WTC11 (cell line): ENCODE measurements around the gene LILRA1.

Source experiments
- CREM ChIP-seq: sonication (generic); formaldehyde crosslinking; IDR thresholded peaks from 2 replicates; pipeline ENCODE4 v1.8.1; 2022; ENCODE audit warnings: mild to moderate bottlenecking, missing genetic modification reagents, moderate library complexity
- JUN ChIP-seq: sonication (generic); formaldehyde crosslinking; IDR thresholded peaks from 2 replicates; pipeline ENCODE4 v1.8.0; 2023; ENCODE audit warnings: mild to moderate bottlenecking, missing genetic modification reagents
- KAT7 ChIP-seq: sonication (generic); formaldehyde crosslinking; IDR thresholded peaks from 2 replicates; pipeline ENCODE4 v1.8.1; 2023; ENCODE audit warnings: missing genetic modification reagents, mild to moderate bottlenecking, borderline replicate concordance
- OVOL2 ChIP-seq: fragments of 250-450 bp; sonication (Bioruptor Pico); IDR thresholded peaks from 2 replicates; pipeline ENCODE4 v1.9.0; 2021; ENCODE audit warnings: mild to moderate bottlenecking, borderline replicate concordance
- SP1 ChIP-seq: sonication (generic); formaldehyde crosslinking; conservative IDR thresholded peaks from 2 replicates; pipeline ENCODE4 v1.8.1; 2022; ENCODE audit warnings: missing genetic modification reagents
- TP53 ChIP-seq: sonication (generic); formaldehyde crosslinking; IDR thresholded peaks from 2 replicates; pipeline ENCODE4 v1.8.1; 2023; ENCODE audit warnings: mild to moderate bottlenecking, missing genetic modification reagents
- ZBTB21 ChIP-seq: sonication (generic); formaldehyde crosslinking; IDR thresholded peaks from 2 replicates; pipeline ENCODE4 v1.8.1; 2023; ENCODE audit warnings: mild to moderate bottlenecking, missing genetic modification reagents, borderline replicate concordance
- ZNF138 ChIP-seq: sonication (generic); formaldehyde crosslinking; conservative IDR thresholded peaks from 2 replicates; pipeline ENCODE4 v1.8.1; 2022; ENCODE audit warnings: mild to moderate bottlenecking, moderate library complexity, missing genetic modification reagents
- TF ChIP-seq, protein P1 (sequence below): sonication (generic); formaldehyde crosslinking; IDR thresholded peaks from 2 replicates; pipeline ENCODE4 v1.8.1; 2023; ENCODE audit warnings: mild to moderate bottlenecking, missing genetic modification reagents, moderate library complexity
- TF ChIP-seq, protein P2 (sequence below): sonication (generic); formaldehyde crosslinking; conservative IDR thresholded peaks from 2 replicates; pipeline ENCODE4 v1.8.1; 2022; ENCODE audit warnings: mild to moderate bottlenecking, missing genetic modification reagents
- TF ChIP-seq, protein P3 (sequence below): fragments of 200-600 bp; IDR thresholded peaks from 2 replicates; pipeline ENCODE4 v1.8.0; 2022; ENCODE audit warnings: antibody characterized with exemption
- TF ChIP-seq, protein P4 (sequence below): sonication (generic); formaldehyde crosslinking; IDR thresholded peaks from 2 replicates; pipeline ENCODE4 v1.8.0; 2022; ENCODE audit warnings: mild to moderate bottlenecking, missing genetic modification reagents
- TF ChIP-seq, protein P5 (sequence below): sonication (generic); formaldehyde crosslinking; IDR thresholded peaks from 2 replicates; pipeline ENCODE4 v1.8.1; 2023; ENCODE audit warnings: mild to moderate bottlenecking, missing genetic modification reagents, moderate library complexity
- TF ChIP-seq, protein P6 (sequence below): sonication (generic); formaldehyde crosslinking; IDR thresholded peaks from 2 replicates; pipeline ENCODE4 v1.8.1; 2022; ENCODE audit warnings: low read depth, missing genetic modification reagents, borderline replicate concordance

DNA sequence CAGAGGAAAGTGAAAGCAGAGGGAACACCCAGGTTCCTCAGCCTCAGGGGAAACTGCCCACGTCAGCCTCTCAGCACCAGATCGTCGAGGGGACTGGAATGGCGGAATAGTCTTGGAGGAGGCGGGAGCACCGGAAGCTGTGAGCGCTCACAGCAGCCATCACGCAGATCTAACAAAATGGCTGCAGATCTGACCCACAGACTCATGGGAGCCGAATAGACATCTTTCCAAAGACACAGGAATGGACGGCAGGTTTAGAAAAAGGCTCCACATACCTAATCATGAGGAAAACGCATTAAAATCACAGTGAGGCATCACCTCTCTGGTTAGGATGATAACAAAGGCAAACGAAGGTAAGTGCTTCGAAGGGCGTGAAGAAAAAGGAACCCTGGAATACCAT is 31.6 kb upstream of the LILRA1 start:
- TF ChIP-seq, protein P1, sequence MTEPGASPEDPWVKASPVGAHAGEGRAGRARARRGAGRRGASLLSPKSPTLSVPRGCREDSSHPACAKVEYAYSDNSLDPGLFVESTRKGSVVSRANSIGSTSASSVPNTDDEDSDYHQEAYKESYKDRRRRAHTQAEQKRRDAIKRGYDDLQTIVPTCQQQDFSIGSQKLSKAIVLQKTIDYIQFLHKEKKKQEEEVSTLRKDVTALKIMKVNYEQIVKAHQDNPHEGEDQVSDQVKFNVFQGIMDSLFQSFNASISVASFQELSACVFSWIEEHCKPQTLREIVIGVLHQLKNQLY (CRISPR knock-in tag): no peak
- no peak for TF ChIP-seq SP1
- TF ChIP-seq, protein P2, sequence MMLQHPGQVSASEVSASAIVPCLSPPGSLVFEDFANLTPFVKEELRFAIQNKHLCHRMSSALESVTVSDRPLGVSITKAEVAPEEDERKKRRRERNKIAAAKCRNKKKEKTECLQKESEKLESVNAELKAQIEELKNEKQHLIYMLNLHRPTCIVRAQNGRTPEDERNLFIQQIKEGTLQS (CRISPR knock-in tag): no peak
- TF ChIP-seq, protein P3, sequence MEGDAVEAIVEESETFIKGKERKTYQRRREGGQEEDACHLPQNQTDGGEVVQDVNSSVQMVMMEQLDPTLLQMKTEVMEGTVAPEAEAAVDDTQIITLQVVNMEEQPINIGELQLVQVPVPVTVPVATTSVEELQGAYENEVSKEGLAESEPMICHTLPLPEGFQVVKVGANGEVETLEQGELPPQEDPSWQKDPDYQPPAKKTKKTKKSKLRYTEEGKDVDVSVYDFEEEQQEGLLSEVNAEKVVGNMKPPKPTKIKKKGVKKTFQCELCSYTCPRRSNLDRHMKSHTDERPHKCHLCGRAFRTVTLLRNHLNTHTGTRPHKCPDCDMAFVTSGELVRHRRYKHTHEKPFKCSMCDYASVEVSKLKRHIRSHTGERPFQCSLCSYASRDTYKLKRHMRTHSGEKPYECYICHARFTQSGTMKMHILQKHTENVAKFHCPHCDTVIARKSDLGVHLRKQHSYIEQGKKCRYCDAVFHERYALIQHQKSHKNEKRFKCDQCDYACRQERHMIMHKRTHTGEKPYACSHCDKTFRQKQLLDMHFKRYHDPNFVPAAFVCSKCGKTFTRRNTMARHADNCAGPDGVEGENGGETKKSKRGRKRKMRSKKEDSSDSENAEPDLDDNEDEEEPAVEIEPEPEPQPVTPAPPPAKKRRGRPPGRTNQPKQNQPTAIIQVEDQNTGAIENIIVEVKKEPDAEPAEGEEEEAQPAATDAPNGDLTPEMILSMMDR: no peak
- TF ChIP-seq, protein P4, sequence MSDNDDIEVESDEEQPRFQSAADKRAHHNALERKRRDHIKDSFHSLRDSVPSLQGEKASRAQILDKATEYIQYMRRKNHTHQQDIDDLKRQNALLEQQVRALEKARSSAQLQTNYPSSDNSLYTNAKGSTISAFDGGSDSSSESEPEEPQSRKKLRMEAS: no peak
- no peak for TF ChIP-seq CREM (CRISPR knock-in tag)
- no peak for TF ChIP-seq KAT7 (CRISPR knock-in tag)
- TF ChIP-seq, protein P5, sequence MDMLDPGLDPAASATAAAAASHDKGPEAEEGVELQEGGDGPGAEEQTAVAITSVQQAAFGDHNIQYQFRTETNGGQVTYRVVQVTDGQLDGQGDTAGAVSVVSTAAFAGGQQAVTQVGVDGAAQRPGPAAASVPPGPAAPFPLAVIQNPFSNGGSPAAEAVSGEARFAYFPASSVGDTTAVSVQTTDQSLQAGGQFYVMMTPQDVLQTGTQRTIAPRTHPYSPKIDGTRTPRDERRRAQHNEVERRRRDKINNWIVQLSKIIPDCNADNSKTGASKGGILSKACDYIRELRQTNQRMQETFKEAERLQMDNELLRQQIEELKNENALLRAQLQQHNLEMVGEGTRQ: no peak
- TF ChIP-seq JUN (CRISPR knock-in tag): no peak
- TF ChIP-seq OVOL2 (CRISPR knock-in tag): no peak
- no peak for TF ChIP-seq ZBTB21 (CRISPR knock-in tag)
- TF ChIP-seq, protein P6, sequence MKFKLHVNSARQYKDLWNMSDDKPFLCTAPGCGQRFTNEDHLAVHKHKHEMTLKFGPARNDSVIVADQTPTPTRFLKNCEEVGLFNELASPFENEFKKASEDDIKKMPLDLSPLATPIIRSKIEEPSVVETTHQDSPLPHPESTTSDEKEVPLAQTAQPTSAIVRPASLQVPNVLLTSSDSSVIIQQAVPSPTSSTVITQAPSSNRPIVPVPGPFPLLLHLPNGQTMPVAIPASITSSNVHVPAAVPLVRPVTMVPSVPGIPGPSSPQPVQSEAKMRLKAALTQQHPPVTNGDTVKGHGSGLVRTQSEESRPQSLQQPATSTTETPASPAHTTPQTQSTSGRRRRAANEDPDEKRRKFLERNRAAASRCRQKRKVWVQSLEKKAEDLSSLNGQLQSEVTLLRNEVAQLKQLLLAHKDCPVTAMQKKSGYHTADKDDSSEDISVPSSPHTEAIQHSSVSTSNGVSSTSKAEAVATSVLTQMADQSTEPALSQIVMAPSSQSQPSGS (CRISPR knock-in tag): no peak
- no peak for TF ChIP-seq ZNF138 (CRISPR knock-in tag)
- TF ChIP-seq TP53 (CRISPR knock-in tag): no peak
